Thyroid gland (tissue), 4 donors: Measurements from ENCODE around the gene AUH.

Experiments
- POLR2A ChIP-seq, 2 donors: fragments of 450-650 bp; IDR thresholded peaks; one replicate each; pipeline ENCODE4 v1.6.1; 2017; ENCODE audit warnings: antibody characterized with exemption in 2 of 2, mild to moderate bottlenecking in 2 of 2, moderate library complexity in 1 of 2
- TF ChIP-seq, protein P1 (sequence below), 6 experiments: fragments of 200-600 bp in 3 of 6; fragments of 450-650 bp in 3 of 6; sonication (generic) in 3 of 6; IDR thresholded peaks; one replicate each; pipeline ENCODE4 v1.5.1; 2016 to 2019; ENCODE audit warnings: antibody characterized with exemption in 6 of 6, mild to moderate bottlenecking in 2 of 6, inconsistent platforms in 1 of 6, moderate library complexity in 1 of 6

DNA sequence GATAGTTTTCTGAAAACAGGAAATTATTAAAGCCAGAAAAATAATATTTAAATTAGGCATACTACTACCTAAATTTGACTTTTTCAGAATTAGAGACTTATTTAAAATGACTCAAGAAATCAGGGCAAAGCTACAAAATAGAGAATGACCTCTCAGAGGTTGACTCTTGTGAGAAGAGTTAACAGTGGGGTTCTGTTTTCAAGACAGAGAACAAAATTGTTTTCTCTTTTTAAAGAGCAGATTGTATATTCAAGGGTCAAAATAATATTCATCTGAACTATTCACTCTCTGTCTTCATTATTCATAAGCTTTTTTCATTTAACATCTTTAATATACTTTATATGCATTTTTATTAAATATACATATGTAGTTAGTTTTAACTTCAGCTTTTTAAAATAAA is 21.9 kb upstream of the AUH start:
- TF ChIP-seq, protein P1, sequence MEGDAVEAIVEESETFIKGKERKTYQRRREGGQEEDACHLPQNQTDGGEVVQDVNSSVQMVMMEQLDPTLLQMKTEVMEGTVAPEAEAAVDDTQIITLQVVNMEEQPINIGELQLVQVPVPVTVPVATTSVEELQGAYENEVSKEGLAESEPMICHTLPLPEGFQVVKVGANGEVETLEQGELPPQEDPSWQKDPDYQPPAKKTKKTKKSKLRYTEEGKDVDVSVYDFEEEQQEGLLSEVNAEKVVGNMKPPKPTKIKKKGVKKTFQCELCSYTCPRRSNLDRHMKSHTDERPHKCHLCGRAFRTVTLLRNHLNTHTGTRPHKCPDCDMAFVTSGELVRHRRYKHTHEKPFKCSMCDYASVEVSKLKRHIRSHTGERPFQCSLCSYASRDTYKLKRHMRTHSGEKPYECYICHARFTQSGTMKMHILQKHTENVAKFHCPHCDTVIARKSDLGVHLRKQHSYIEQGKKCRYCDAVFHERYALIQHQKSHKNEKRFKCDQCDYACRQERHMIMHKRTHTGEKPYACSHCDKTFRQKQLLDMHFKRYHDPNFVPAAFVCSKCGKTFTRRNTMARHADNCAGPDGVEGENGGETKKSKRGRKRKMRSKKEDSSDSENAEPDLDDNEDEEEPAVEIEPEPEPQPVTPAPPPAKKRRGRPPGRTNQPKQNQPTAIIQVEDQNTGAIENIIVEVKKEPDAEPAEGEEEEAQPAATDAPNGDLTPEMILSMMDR (IDR thresholded peaks at IDR 0.05): no peak
- TF ChIP-seq POLR2A (IDR thresholded peaks at IDR 0.05): no peak
